ENCODE data around the gene ZNF747. TPM values are rescaled to one million over a fixed set of nuclear protein-coding genes. Genes with fewer than 3 reads are reported as not detected.

The ZNF747 gene
- polyA plus RNA-seq, 3 donors from 2014 or later: 7.4 to 10.2 (median 8.3) TPM

- H3K36me3 Mint-ChIP-seq: peaks cover 22 to 47% (median 27%) of the 10 kb centered on the region in 3 donors
- peaks cover 62 to 76% of the 10 kb centered on the region in 2 donors for H3K4me1 Mint-ChIP-seq
- H3K27ac Mint-ChIP-seq: peak overlapping the region; percentile 27 to 91 (median 72)
- no peak overlapping the region for H3K4me3 Mint-ChIP-seq
- no peak for DNase-seq
- no peaks in the 10 kb centered on the region for H3K9me3 Mint-ChIP-seq
- peaks cover 0 to 6% (median 4%) of the 10 kb centered on the region in 3 donors for H3K27me3 Mint-ChIP-seq (ENCODE audit: low read depth in 3 of 3)
Measured at GRCh38 chr16:30481381-30481780, 53.3 kb downstream of the ZNF747 start.

Other genes starting within 250 kb of the ZNF747 start
- 10 to 100 TPM; 39.9 to 54.3 (median 42.9) TPM for gene CD2BP2, start 179.6 kb downstream of the ZNF747 start, polyA plus RNA-seq
- gene TBC1D10B, start 164.4 kb downstream of the ZNF747 start, polyA plus RNA-seq: 10 to 100 TPM in 2 of 3 donors, 1 to 10 TPM in 1; 9.5 to 18.5 (median 10.1) TPM
- 10 to 100 TPM; 10.9 to 22.2 (median 18.7) TPM for gene MYL11, start 160.1 kb downstream of the ZNF747 start, polyA plus RNA-seq
- gene SEPTIN1, start 152.3 kb downstream of the ZNF747 start, polyA plus RNA-seq: 100 to 1,000 TPM; 155 to 213 (median 161) TPM
- gene ZNF48, start 139.4 kb downstream of the ZNF747 start, polyA plus RNA-seq: 1 to 10 TPM; 4.2 to 9.3 (median 5.7) TPM
- 1 to 10 TPM in 2 of 3 donors, not detected in 1; 2.8 to 3.2 TPM for gene ZNF771, start 127.3 kb downstream of the ZNF747 start, polyA plus RNA-seq
- 100 to 1,000 TPM in 1 of 3 donors, 10 to 100 TPM in 2; 64.5 to 101 (median 73.3) TPM for gene DCTPP1, start 104.8 kb downstream of the ZNF747 start, polyA plus RNA-seq
- gene SEPHS2, start 89.0 kb downstream of the ZNF747 start, polyA plus RNA-seq: 10 to 100 TPM; 63.6 to 92.2 (median 80.3) TPM
- gene ITGAL, start 62.1 kb downstream of the ZNF747 start, polyA plus RNA-seq: 100 to 1,000 TPM; 218 to 488 (median 238) TPM
- 1 to 10 TPM in 2 of 3 donors, under 1 TPM in 1; 0.15 to 1.7 (median 1.3) TPM for gene ZNF768, start 8.3 kb downstream of the ZNF747 start, polyA plus RNA-seq
- gene ZNF764, start 23.5 kb upstream of the ZNF747 start, polyA plus RNA-seq: 1 to 10 TPM; 1.3 to 6.3 (median 2.3) TPM
- 10 to 100 TPM; 31.9 to 39.0 (median 33.6) TPM for gene ZNF688, start 36.9 kb upstream of the ZNF747 start, polyA plus RNA-seq
- gene ZNF785, start 50.8 kb upstream of the ZNF747 start, polyA plus RNA-seq: 1 to 10 TPM; 1.2 to 3.3 (median 1.9) TPM
- gene ZNF689, start 75.5 kb upstream of the ZNF747 start, polyA plus RNA-seq: 10 to 100 TPM in 1 of 3 donors, 1 to 10 TPM in 2; 7.5 to 14.7 (median 8.4) TPM
- 10 to 100 TPM; 10.6 to 29.5 (median 12.9) TPM for gene PRR14, start 116.1 kb upstream of the ZNF747 start, polyA plus RNA-seq
- 1 to 10 TPM in 2 of 3 donors, under 1 TPM in 1; 0.06 to 5.5 (median 1.9) TPM for gene FBRS, start 123.6 kb upstream of the ZNF747 start, polyA plus RNA-seq
- gene SRCAP, start 164.3 kb upstream of the ZNF747 start, polyA plus RNA-seq: 10 to 100 TPM in 1 of 3 donors, 1 to 10 TPM in 2; 1.9 to 38.9 (median 2.8) TPM
- gene PHKG2, start 213.6 kb upstream of the ZNF747 start, polyA plus RNA-seq: 10 to 100 TPM; 49.2 to 91.0 (median 62.7) TPM
- gene CFAP119, start 227.2 kb upstream of the ZNF747 start, polyA plus RNA-seq: 1 to 10 TPM in 1 of 3 donors, under 1 TPM in 1, not detected in 1; 0.76 to 1.0 TPM
- 10 to 100 TPM; 19.3 to 87.3 (median 24.6) TPM for gene RNF40, start 227.5 kb upstream of the ZNF747 start, polyA plus RNA-seq

All from immature natural killer cell (primary cell).